ENCODE data around the gene C1QA.

The C1QA gene

GRCh38 chr1:22688466-22688865 lies 52.0 kb downstream of the C1QA start:
- Histone ChIP-seq H3K36me3 (ENCODE audit: control insufficient read depth, insufficient read depth, low read length) (no peaks in the 10 kb centered on the region), H3K4me3 (ENCODE audit: low read depth, low read length) (no peak overlapping the region), H3K27ac (ENCODE audit: low read depth, low read length) (no peak overlapping the region), H3K4me1 (ENCODE audit: control insufficient read depth, insufficient read depth, low read length) (peaks cover 13% of the 10 kb centered on the region; the same call in 1 of the 2 replicates), H3K9ac (ENCODE audit: low read length) (no peak overlapping the region), H3K9me3 (ENCODE audit: control insufficient read depth, insufficient read depth, low read depth, low read length) (no peaks in the 10 kb centered on the region), H3K27me3 (ENCODE audit: control insufficient read depth, insufficient read depth, low read length) (no peaks in the 10 kb centered on the region)
